ENCODE data around the gene KIRREL3. TPM values are rescaled to one million over a fixed set of nuclear protein-coding genes. Genes with fewer than 3 reads are reported as not detected.

The KIRREL3 gene
- total and polyA plus RNA-seq, 9 of the 15 experiments (the other 6 are each of a cell fraction or from before 2014, with no cell fraction given), result 0.04 to 0.10 TPM; not detected in 7

GRCh38 chr11:126747315-126747714 lies 253.3 kb downstream of the KIRREL3 start:
- no peaks in the 10 kb centered on the region for H3K4me1 ChIP-seq (replicated peaks in 1 of 2; ENCODE audit: control insufficient read depth in 2 of 2, insufficient read depth in 2 of 2, low read length in 2 of 2)
- H3K4me2 ChIP-seq (ENCODE audit: insufficient read depth, low read length), result no peak overlapping the region
- 0% methylated on average over 9 of the region's 9 CpGs for WGBS (ENCODE audit: insufficient coverage, low coverage, missing lambda C conversion rate)
- no peak overlapping the region for H3K9ac ChIP-seq (ENCODE audit: insufficient read depth in 1 of 2, low read depth in 2 of 2, low read length in 2 of 2)
- no peak for DNase-seq (ENCODE audit: extremely low read depth in 1 of 4, low spot score in 3 of 4)
- TF ChIP-seq TEAD2 (tag; IDR thresholded peaks at IDR 0.05), result no peak
- TF ChIP-seq ZNF212 (CRISPR knock-in tag; IDR thresholded peaks at IDR 0.05), result no peak
- TF ChIP-seq ZNF239 (CRISPR knock-in tag; IDR thresholded peaks at IDR 0.05), result no peak
- no peak for TF ChIP-seq HMG20B (CRISPR knock-in tag; IDR thresholded peaks at IDR 0.05)
- no peak for TF ChIP-seq RCOR1 (IDR thresholded peaks at IDR 0.05; ENCODE audit: borderline replicate concordance in 1 of 2, low read depth in 2 of 2, low read length in 2 of 2)
- TF ChIP-seq TOE1 (IDR thresholded peaks at IDR 0.05; ENCODE audit: borderline replicate concordance), result no peak
- TF ChIP-seq TOE1 (CRISPR knock-in tag; IDR thresholded peaks at IDR 0.05; ENCODE audit: borderline replicate concordance, low read depth), result no peak
- TF ChIP-seq, protein P1, sequence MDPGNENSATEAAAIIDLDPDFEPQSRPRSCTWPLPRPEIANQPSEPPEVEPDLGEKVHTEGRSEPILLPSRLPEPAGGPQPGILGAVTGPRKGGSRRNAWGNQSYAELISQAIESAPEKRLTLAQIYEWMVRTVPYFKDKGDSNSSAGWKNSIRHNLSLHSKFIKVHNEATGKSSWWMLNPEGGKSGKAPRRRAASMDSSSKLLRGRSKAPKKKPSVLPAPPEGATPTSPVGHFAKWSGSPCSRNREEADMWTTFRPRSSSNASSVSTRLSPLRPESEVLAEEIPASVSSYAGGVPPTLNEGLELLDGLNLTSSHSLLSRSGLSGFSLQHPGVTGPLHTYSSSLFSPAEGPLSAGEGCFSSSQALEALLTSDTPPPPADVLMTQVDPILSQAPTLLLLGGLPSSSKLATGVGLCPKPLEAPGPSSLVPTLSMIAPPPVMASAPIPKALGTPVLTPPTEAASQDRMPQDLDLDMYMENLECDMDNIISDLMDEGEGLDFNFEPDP (CRISPR knock-in tag; IDR thresholded peaks at IDR 0.05), result no peak
- no peak for TF ChIP-seq L3MBTL2 (IDR thresholded peaks at IDR 0.05)
- TF ChIP-seq SNIP1 (IDR thresholded peaks at IDR 0.05; ENCODE audit: low read depth), result no peak
- TF ChIP-seq TCF7L2 (IDR thresholded peaks at IDR 0.05; ENCODE audit: low read depth, low read length), result no peak
- TF ChIP-seq, protein P2, sequence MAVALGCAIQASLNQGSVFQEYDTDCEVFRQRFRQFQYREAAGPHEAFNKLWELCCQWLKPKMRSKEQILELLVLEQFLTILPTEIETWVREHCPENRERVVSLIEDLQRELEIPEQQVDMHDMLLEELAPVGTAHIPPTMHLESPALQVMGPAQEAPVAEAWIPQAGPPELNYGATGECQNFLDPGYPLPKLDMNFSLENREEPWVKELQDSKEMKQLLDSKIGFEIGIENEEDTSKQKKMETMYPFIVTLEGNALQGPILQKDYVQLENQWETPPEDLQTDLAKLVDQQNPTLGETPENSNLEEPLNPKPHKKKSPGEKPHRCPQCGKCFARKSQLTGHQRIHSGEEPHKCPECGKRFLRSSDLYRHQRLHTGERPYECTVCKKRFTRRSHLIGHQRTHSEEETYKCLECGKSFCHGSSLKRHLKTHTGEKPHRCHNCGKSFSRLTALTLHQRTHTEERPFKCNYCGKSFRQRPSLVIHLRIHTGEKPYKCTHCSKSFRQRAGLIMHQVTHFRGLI (CRISPR knock-in tag; IDR thresholded peaks at IDR 0.05), result no peak
- no peak for TF ChIP-seq KLF10 (CRISPR knock-in tag; IDR thresholded peaks at IDR 0.05)
- no peak for TF ChIP-seq ZNF121 (CRISPR knock-in tag; conservative IDR thresholded peaks at IDR 0.05)
- no peak for TF ChIP-seq ZNF143 (CRISPR knock-in tag; IDR thresholded peaks at IDR 0.05)
- ChIA-PET POLR2A (interaction anchor here (1.3 kb wide), 1 partner anchor 14 kb away, joined by 4 read pairs; no protein-coding TSS in a partner anchor), CTCF (ENCODE audit: low intra/inter-chr PET ratio) (no interaction called here)
- BruUV-seq (replicated peaks), result no TSS peak
- no peaks in the 10 kb centered on the region for H4K20me1 ChIP-seq (replicated peaks; ENCODE audit: control insufficient read depth, insufficient read depth, low read length)
- in situ Hi-C loops (cut with MboI) (no loop called here), intact Hi-C loops (cut with micrococcal nuclease) (no loop called here)
- peaks cover 11 to 19% of the 10 kb centered on the region in 2 experiments; a peak in 3 of 5 replicates for H3K27me3 ChIP-seq (ENCODE audit: control insufficient read depth in 2 of 2, insufficient read depth in 2 of 2, low read length in 2 of 2)
- H2AFZ ChIP-seq (ENCODE audit: low read depth, low read length), result no peak overlapping the region
- H3K79me2 ChIP-seq (ENCODE audit: control insufficient read depth, insufficient read depth, low read length), result no peaks in the 10 kb centered on the region
- no peaks in the 10 kb centered on the region for H3K9me3 ChIP-seq (replicated peaks; ENCODE audit: control insufficient read depth, insufficient read depth, low read depth, low read length)
- H3K36me3 ChIP-seq (ENCODE audit: control insufficient read depth, insufficient read depth, low read length), result no peaks in the 10 kb centered on the region
- no peaks in the 10 kb centered on the region for H3K9me1 ChIP-seq (ENCODE audit: control insufficient read depth, insufficient read depth, low read length)
- H3K27ac ChIP-seq (ENCODE audit: extremely low read depth, low read depth, low read length), result no peak overlapping the region
- no peak overlapping the region for H3K4me3 ChIP-seq
- no peak for FAIRE-seq
- ATAC-seq, result no peak

Measured in K562 (cell line).